Measurements from ENCODE around the gene BBS9. TPM values are rescaled to one million over a fixed set of nuclear protein-coding genes. Genes with fewer than 3 reads are reported as not detected.

The BBS9 gene
- total and polyA plus RNA-seq, 2 of the 4 experiments (the other 2 are of a cell fraction): 7.9 to 9.5 TPM

- in situ Hi-C loops (cut with MboI; ENCODE audit: low sequenced_read_pairs) (no loop called here), intact Hi-C loops (cut with micrococcal nuclease) (no loop called here), dilution Hi-C loops (cut with HindIII; ENCODE audit: low sequenced_read_pairs, unreplicated experiment) (no loop called here)
- H2BK5ac ChIP-seq (ENCODE audit: low read depth, low read length, poor library complexity, severe bottlenecking): no peak overlapping the region
- DNase-seq (no peak), ATAC-seq (ENCODE audit: low read depth) (no peak)
- H4K20me1 ChIP-seq (ENCODE audit: insufficient read depth, low read length): no peaks in the 10 kb centered on the region
- no peak overlapping the region for H4K5ac ChIP-seq (ENCODE audit: low read depth, low read length)
- H3K4me2 ChIP-seq (ENCODE audit: low read depth, low read length): no peak overlapping the region
- no peak overlapping the region for H4K91ac ChIP-seq (ENCODE audit: insufficient read depth, low read depth, low read length)
- BruUV-seq (replicated peaks): no TSS peak
- CTCF ChIA-PET: interaction anchor here (1.0 kb wide), 2 partner anchors 19 to 54 kb away, joined by 3 to 4 read pairs; no protein-coding TSS in a partner anchor
- no peak overlapping the region for H2AFZ ChIP-seq (replicated peaks; ENCODE audit: low read length, poor library complexity)
- H3K4me1 ChIP-seq (ENCODE audit: control insufficient read depth, insufficient read depth, low read length): no peaks in the 10 kb centered on the region
- no peak overlapping the region for H3K4me3 ChIP-seq (ENCODE audit: insufficient read depth, low read depth, low read length)
- H2AK9ac ChIP-seq (replicated peaks; ENCODE audit: low read depth, low read length, poor library complexity): no peak overlapping the region
- no peak for TF ChIP-seq RCOR1 (IDR thresholded peaks at IDR 0.05; ENCODE audit: insufficient replicate concordance, low read length)
- TF ChIP-seq FOS (IDR thresholded peaks at IDR 0.05; ENCODE audit: low read depth, low read length): no peak
- no peak for TF ChIP-seq MAFK (IDR thresholded peaks at IDR 0.05; ENCODE audit: low read depth, low read length)
- TF ChIP-seq MAZ (IDR thresholded peaks at IDR 0.05; ENCODE audit: borderline replicate concordance, low read depth, low read length): no peak
- TF ChIP-seq ELK1 (IDR thresholded peaks at IDR 0.05; ENCODE audit: borderline replicate concordance, low read depth, low read length): no peak
- TF ChIP-seq RAD21 (IDR thresholded peaks at IDR 0.05; ENCODE audit: low read length): no peak
- no peak for TF ChIP-seq CHD1 (IDR thresholded peaks at IDR 0.05; ENCODE audit: low read depth, low read length)
- TF ChIP-seq RFX5 (IDR thresholded peaks at IDR 0.05; ENCODE audit: low read depth, low read length): no peak
- TF ChIP-seq SMC3 (IDR thresholded peaks at IDR 0.05; ENCODE audit: low read depth, low read length): no peak
- TF ChIP-seq NFE2L2 (IDR thresholded peaks at IDR 0.05; ENCODE audit: low read depth, low read length): no peak
- TF ChIP-seq MXI1 (IDR thresholded peaks at IDR 0.05; ENCODE audit: borderline replicate concordance, low read depth, low read length): no peak
- no peak for TF ChIP-seq CTCF (conservative IDR thresholded peaks at IDR 0.05; ENCODE audit: low read depth, low read length)
- no peak for TF ChIP-seq BHLHE40 (IDR thresholded peaks at IDR 0.05; ENCODE audit: low read depth, low read length)
- no peak for TF ChIP-seq CEBPB (IDR thresholded peaks at IDR 0.05; ENCODE audit: low read depth, low read length)
- no peak for TF ChIP-seq USF2 (IDR thresholded peaks at IDR 0.05; ENCODE audit: low read depth, low read length)
- TF ChIP-seq POLR2A (IDR thresholded peaks at IDR 0.05; ENCODE audit: low read depth, low read length): no peak
- H3K14ac ChIP-seq (replicated peaks; ENCODE audit: low read depth, low read length): no peak overlapping the region
- POLR2A ChIA-PET (ENCODE audit: unreplicated experiment): no interaction called here
- no peak overlapping the region for H3K18ac ChIP-seq (ENCODE audit: low read depth, low read length)
- no peaks in the 10 kb centered on the region for H3K36me3 ChIP-seq (ENCODE audit: control insufficient read depth, insufficient read depth, low read length)
- H3K9me3 ChIP-seq (ENCODE audit: control insufficient read depth, insufficient read depth, low read length): no peaks in the 10 kb centered on the region
- no peak overlapping the region for H2BK20ac ChIP-seq (ENCODE audit: low read depth, low read length)
- H3K79me1 ChIP-seq (ENCODE audit: low read depth in 1 of 2, low read length in 2 of 2): no peaks in the 10 kb centered on the region
- no peak overlapping the region for H2BK15ac ChIP-seq (ENCODE audit: low read depth, low read length)
- no peak overlapping the region for H2BK120ac ChIP-seq (ENCODE audit: low read depth, low read length)
- H3K9me1 ChIP-seq (ENCODE audit: insufficient read depth, low read length): no peaks in the 10 kb centered on the region
- no peak overlapping the region for H3K9ac ChIP-seq (ENCODE audit: low read depth, low read length)
- H3K4ac ChIP-seq (ENCODE audit: low read depth, low read length): no peak overlapping the region
- H2AK5ac ChIP-seq (ENCODE audit: low read depth, low read length): no peak overlapping the region
- no peaks in the 10 kb centered on the region for H3K27me3 ChIP-seq (ENCODE audit: control insufficient read depth, insufficient read depth, low read length)
- H3K27ac ChIP-seq (ENCODE audit: insufficient read depth, low read length): no peak overlapping the region
- H3K23ac ChIP-seq (ENCODE audit: low read depth, low read length): no peak overlapping the region
- H4K8ac ChIP-seq (ENCODE audit: low read depth in 2 of 2, low read length in 2 of 2): no peak overlapping the region
- no peak overlapping the region for H3K56ac ChIP-seq (ENCODE audit: extremely low read depth, insufficient read depth, low read length)
Observed at GRCh38 chr7:33562996-33563395, 433.6 kb downstream of the BBS9 start.
